CD14-positive monocyte (primary cell): ENCODE results near the gene SH2D3C. TPM values are rescaled to one million over a fixed set of nuclear protein-coding genes. Genes with fewer than 3 reads are reported as not detected.

Source experiments
- DNase-seq, 3 donors: peaks; one replicate each; pipeline ENCODE4 v3.0.0-alpha.2; 2011 to 2022
- H2AFZ ChIP-seq: 2 replicates; pipeline ENCODE4 v1.6.0; 2012; ENCODE audit warnings: mild to moderate bottlenecking, low read depth, low read length, inconsistent platforms; ENCODE audit not compliant: insufficient read depth, poor library complexity, severe bottlenecking
- H3K27ac ChIP-seq, 2 donors: 1 replicate in 1 of 2; 2 replicates in 1 of 2; pipeline ENCODE4 v1.5.1; 2012 to 2013; ENCODE audit warnings: low read length in 2 of 2, control low read depth in 1 of 2, inconsistent platforms in 1 of 2, low read depth in 1 of 2, mild to moderate bottlenecking in 1 of 2
- H3K27me3 ChIP-seq, 2 donors: one replicate each; pipeline versions ENCODE4 v1.6.0 to v1.6.1; 2011 to 2013; ENCODE audit warnings: low read length in 2 of 2; ENCODE audit not compliant: control insufficient read depth in 2 of 2, insufficient read depth in 2 of 2
- H3K36me3 ChIP-seq, 2 donors: replicated peaks in 1 of 2; 1 replicate in 1 of 2; 2 replicates in 1 of 2; pipeline versions ENCODE4 v1.5.1 to v1.6.1; 2012 to 2013; ENCODE audit warnings: low read length in 2 of 2, control low read depth in 1 of 2, inconsistent platforms in 1 of 2, mild to moderate bottlenecking in 1 of 2; ENCODE audit not compliant: insufficient read depth in 2 of 2, control insufficient read depth in 1 of 2
- H3K4me1 ChIP-seq, 2 donors: 1 replicate in 1 of 2; 2 replicates in 1 of 2; pipeline versions ENCODE4 v1.5.1 to v1.6.1; 2012 to 2013; ENCODE audit warnings: low read length in 2 of 2, control low read depth in 1 of 2, inconsistent platforms in 1 of 2, mild to moderate bottlenecking in 1 of 2, moderate library complexity in 1 of 2; ENCODE audit not compliant: insufficient read depth in 2 of 2, control insufficient read depth in 1 of 2
- H3K4me2 ChIP-seq: replicated peaks from 2 replicates; pipeline ENCODE3; 2012; ENCODE audit warnings: low read length, moderate library complexity, mild to moderate bottlenecking; ENCODE audit not compliant: poor library complexity, severe bottlenecking; ENCODE audit errors: extremely low read depth
- H3K4me3 ChIP-seq, 3 experiments: fragments of 200-600 bp in 1 of 3; sonication (generic) in 1 of 3; replicated peaks in 1 of 3; 1 replicate in 2 of 3; 2 replicates in 1 of 3; pipeline ENCODE4 v1.5.1; 2011 to 2013; ENCODE audit warnings: low read length in 3 of 3, mild to moderate bottlenecking in 3 of 3, control low read depth in 2 of 3, low read depth in 2 of 3, inconsistent platforms in 1 of 3, moderate library complexity in 1 of 3
- H3K79me2 ChIP-seq: 2 replicates; pipeline ENCODE4 v1.6.0; 2012; ENCODE audit warnings: mild to moderate bottlenecking, control low read depth, inconsistent platforms, low read length, moderate library complexity; ENCODE audit not compliant: insufficient read depth
- H3K9ac ChIP-seq: 2 replicates; pipeline ENCODE4 v1.6.0; 2017; ENCODE audit warnings: low read length, mild to moderate bottlenecking; ENCODE audit not compliant: insufficient read depth, poor library complexity, severe bottlenecking
- H3K9me3 ChIP-seq, 2 donors: replicated peaks in 1 of 2; 1 replicate in 1 of 2; 2 replicates in 1 of 2; pipeline versions ENCODE4 v1.5.1 to v1.6.1; 2012 to 2013; ENCODE audit warnings: low read length in 2 of 2, control low read depth in 1 of 2; ENCODE audit not compliant: control insufficient read depth in 1 of 2, insufficient read depth in 1 of 2
- H4K20me1 ChIP-seq: 2 replicates; pipeline ENCODE4 v1.6.0; 2012; ENCODE audit warnings: mild to moderate bottlenecking, low read length, control low read depth, moderate library complexity; ENCODE audit not compliant: insufficient read depth
- H3K27ac Mint-ChIP-seq, 7 donors: one replicate each; pipeline ENCODE4 v1.8.0; 2020; ENCODE audit warnings: mild to moderate bottlenecking in 7 of 7, mixed read lengths in 7 of 7, moderate library complexity in 6 of 7, inconsistent platforms in 2 of 7
- H3K27me3 Mint-ChIP-seq, 3 donors: one replicate each; pipeline ENCODE4 v1.8.0; 2021 to 2022; ENCODE audit warnings: low read depth in 3 of 3, mild to moderate bottlenecking in 3 of 3, mixed read lengths in 3 of 3, moderate library complexity in 3 of 3, inconsistent platforms in 1 of 3
- H3K36me3 Mint-ChIP-seq, 2 donors: one replicate each; pipeline ENCODE4 v1.8.0; 2020; ENCODE audit warnings: mixed read lengths in 2 of 2, inconsistent platforms in 1 of 2, mild to moderate bottlenecking in 1 of 2
- H3K4me1 Mint-ChIP-seq: one replicate; pipeline ENCODE4 v1.8.0; 2020; ENCODE audit warnings: mild to moderate bottlenecking, mixed read lengths
- H3K4me3 Mint-ChIP-seq, 2 donors: one replicate each; pipeline ENCODE4 v1.8.0; 2020; ENCODE audit warnings: mild to moderate bottlenecking in 2 of 2, mixed read lengths in 2 of 2, moderate library complexity in 1 of 2
- H3K9me3 Mint-ChIP-seq, 7 donors: one replicate each; pipeline ENCODE4 v1.8.0; 2020 to 2022; ENCODE audit warnings: mixed read lengths in 7 of 7, mild to moderate bottlenecking in 6 of 7, moderate library complexity in 6 of 7, inconsistent platforms in 2 of 7
- WGBS: methylation state at CpG from one replicate; pipeline ENCODE4 v1.1.5; 2013; ENCODE audit warnings: missing lambda C conversion rate; ENCODE audit not compliant: insufficient coverage; 5-methylcytosine and 5-hydroxymethylcytosine counted together
- intact Hi-C, 2 donors: fragments of 100-400 bp; cut with micrococcal nuclease; formaldehyde crosslinking; loops; one replicate each; pipeline versions ENCODE4 v1.15.0 to v1.15.1; 2023
- polyA plus RNA-seq, 3 donors: library from polyadenylated mRNA; depleted of rRNA in 1 of 3; unstranded in 2 of 3; stranded (reverse) in 1 of 3; fragments of 300-500 nt in 2 of 3; fragments of >200 nt in 1 of 3; fragmentation: Illumina TruSeq in 2 of 3; gene quantifications; 1 replicate in 2 of 3; 2 replicates in 1 of 3; pipeline ENCODE4 v1.2.3, GENCODE V29; 2012 to 2021
- TF ChIP-seq, protein P1 (sequence below): fragments of 200-600 bp; IDR thresholded peaks from one replicate; pipeline ENCODE4 v1.8.0; 2022; ENCODE audit warnings: antibody characterized with exemption, mild to moderate bottlenecking

SH2D3C gene
- polyA plus RNA-seq, 3 donors = 11.5 to 47.3 (median 20.5) TPM

DNA sequence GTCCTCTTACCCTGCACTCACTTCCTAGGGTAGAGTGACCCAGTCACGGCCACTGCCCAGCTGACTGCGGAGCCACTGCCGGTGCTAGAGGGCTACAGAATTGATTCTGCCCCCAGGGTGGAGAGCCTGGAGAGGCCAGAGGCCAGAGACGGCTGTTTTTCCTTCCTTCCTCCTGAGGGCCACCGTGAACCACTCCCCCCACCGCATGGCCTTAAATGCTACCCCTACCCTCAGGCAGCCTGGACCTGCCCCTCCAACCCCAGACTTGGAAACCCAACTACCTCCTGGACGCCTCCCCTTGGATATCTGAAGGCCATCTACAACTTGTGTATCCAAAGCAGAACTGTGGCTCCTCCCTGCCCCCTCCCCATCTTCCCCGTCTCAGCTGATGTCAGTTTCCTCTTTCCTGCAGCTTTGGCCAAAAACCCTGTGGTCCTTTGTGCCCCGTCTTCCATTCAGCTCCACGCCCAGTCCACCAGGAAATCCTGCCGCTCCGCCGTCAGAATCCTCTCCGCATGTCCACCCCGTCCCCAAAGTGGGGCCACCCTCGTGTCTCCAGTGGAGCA is 16.3 kb downstream of the SH2D3C start:
- intact Hi-C loops = loop anchor here (5.0 kb wide), 1 partner anchor 35 kb away; no protein-coding TSS in a partner anchor
- DNase-seq = peak; percentile 56 to 57 (median 56)
- Histone ChIP-seq H3K79me2 (peaks cover 93% of the 10 kb centered on the region), H3K9me3 (no peaks in the 10 kb centered on the region), H3K4me3 (peak overlapping the region in 1 of 3 experiments; percentile 47), H3K27ac (peak overlapping the region; percentile 15 to 58), H3K36me3 (peaks cover 53 to 78% of the 10 kb centered on the region in 2 donors), H3K9ac (no peak overlapping the region), H3K4me1 (peaks cover 27 to 37% of the 10 kb centered on the region in 2 donors), H4K20me1 (peaks cover 100% of the 10 kb centered on the region), H3K4me2 (peak overlapping the region; percentile 56), H3K27me3 (no peaks in the 10 kb centered on the region), H2AFZ (no peak overlapping the region)
- H3K4me1 Mint-ChIP-seq = peaks cover 51% of the 10 kb centered on the region
- H3K27ac Mint-ChIP-seq = peak overlapping the region; percentile 85 to 92 (median 89)
- H3K27me3 Mint-ChIP-seq = peaks cover 0 to 1% (median 1%) of the 10 kb centered on the region in 3 donors
- peaks cover 62 to 87% of the 10 kb centered on the region in 2 donors for H3K36me3 Mint-ChIP-seq
- peak overlapping the region; percentile 48 to 79 for H3K4me3 Mint-ChIP-seq
- TF ChIP-seq, protein P1, sequence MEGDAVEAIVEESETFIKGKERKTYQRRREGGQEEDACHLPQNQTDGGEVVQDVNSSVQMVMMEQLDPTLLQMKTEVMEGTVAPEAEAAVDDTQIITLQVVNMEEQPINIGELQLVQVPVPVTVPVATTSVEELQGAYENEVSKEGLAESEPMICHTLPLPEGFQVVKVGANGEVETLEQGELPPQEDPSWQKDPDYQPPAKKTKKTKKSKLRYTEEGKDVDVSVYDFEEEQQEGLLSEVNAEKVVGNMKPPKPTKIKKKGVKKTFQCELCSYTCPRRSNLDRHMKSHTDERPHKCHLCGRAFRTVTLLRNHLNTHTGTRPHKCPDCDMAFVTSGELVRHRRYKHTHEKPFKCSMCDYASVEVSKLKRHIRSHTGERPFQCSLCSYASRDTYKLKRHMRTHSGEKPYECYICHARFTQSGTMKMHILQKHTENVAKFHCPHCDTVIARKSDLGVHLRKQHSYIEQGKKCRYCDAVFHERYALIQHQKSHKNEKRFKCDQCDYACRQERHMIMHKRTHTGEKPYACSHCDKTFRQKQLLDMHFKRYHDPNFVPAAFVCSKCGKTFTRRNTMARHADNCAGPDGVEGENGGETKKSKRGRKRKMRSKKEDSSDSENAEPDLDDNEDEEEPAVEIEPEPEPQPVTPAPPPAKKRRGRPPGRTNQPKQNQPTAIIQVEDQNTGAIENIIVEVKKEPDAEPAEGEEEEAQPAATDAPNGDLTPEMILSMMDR = no peak
- WGBS = 16% methylated on average over 16 of the region's 16 CpGs
- H3K9me3 Mint-ChIP-seq = no peaks in the 10 kb centered on the region

DNA sequence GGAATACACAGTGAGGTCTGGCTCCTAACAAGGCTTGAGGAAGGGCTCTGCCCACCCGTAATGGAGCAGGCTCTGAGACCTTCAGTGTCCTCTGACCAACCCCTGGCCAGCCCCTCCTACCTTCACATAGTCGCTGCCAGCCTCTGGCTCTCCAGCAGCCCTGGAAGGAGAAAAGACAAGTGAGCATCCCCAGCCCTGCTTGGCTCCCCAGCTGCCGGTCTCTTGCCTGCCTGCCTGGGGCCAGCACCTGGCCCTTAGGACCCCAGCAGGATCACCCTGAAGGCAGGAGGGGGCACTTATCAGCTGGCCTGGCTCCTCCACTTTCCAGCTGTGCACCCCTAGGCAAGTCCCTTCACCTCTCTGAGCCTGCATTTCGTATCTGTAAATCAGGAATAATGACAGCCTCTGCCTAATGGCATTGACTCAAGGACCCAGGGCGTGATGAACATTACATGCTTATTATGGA is 16.9 kb downstream of the SH2D3C start:
- H3K27me3 Mint-ChIP-seq = peaks cover 0 to 1% (median 1%) of the 10 kb centered on the region in 3 donors
- Histone ChIP-seq H3K9ac (no peak overlapping the region), H3K9me3 (no peaks in the 10 kb centered on the region), H3K27ac (peak overlapping the region in 1 of 2 donors; percentile 58), H2AFZ (no peak overlapping the region), H3K27me3 (no peaks in the 10 kb centered on the region), H3K4me2 (no peak overlapping the region), H3K4me3 (no peak overlapping the region), H3K4me1 (peaks cover 27 to 30% of the 10 kb centered on the region in 2 donors), H3K36me3 (peaks cover 46 to 78% of the 10 kb centered on the region in 2 donors), H4K20me1 (peaks cover 100% of the 10 kb centered on the region), H3K79me2 (peaks cover 92% of the 10 kb centered on the region)
- no peaks in the 10 kb centered on the region for H3K9me3 Mint-ChIP-seq
- H3K4me1 Mint-ChIP-seq = peaks cover 46% of the 10 kb centered on the region
- TF ChIP-seq, protein P1 = no peak
- peaks cover 58 to 87% of the 10 kb centered on the region in 2 donors for H3K36me3 Mint-ChIP-seq
- intact Hi-C loops = loop anchor here (5.0 kb wide), 1 partner anchor 36 kb away; no protein-coding TSS in a partner anchor
- DNase-seq = no peak
- 100% methylated on average over 5 of the region's 5 CpGs for WGBS
- H3K4me3 Mint-ChIP-seq = no peak overlapping the region
- H3K27ac Mint-ChIP-seq = peak overlapping the region in 6 of 7 donors; percentile 54 to 92 (median 87)
